Adrenal gland (tissue), 5 donors: ENCODE data around the gene UBR3.

Experiments
- CTCF ChIP-seq, 6 experiments: fragments of 450-650 bp in 4 of 6; fragments of 200-600 bp in 2 of 6; sonication (generic) in 1 of 6; IDR thresholded peaks; 1 replicate in 5 of 6; 2 replicates in 1 of 6; pipeline versions ENCODE4 v1.5.1 to v1.8.0; 2016 to 2021; ENCODE audit warnings: antibody characterized with exemption in 6 of 6, mild to moderate bottlenecking in 2 of 6, moderate library complexity in 1 of 6
- POLR2A ChIP-seq, 2 donors: fragments of 450-650 bp; IDR thresholded peaks; one replicate each; pipeline ENCODE4 v1.6.1; 2017; ENCODE audit warnings: antibody characterized with exemption in 2 of 2, mild to moderate bottlenecking in 2 of 2, moderate library complexity in 1 of 2
- donor health status: DM: no; HTN: no; CAD: no.

GRCh38 chr2:169867579-169867978 lies 40.3 kb downstream of the UBR3 start:
- no peak for TF ChIP-seq CTCF (IDR thresholded peaks at IDR 0.05)
- no peak for TF ChIP-seq POLR2A (IDR thresholded peaks at IDR 0.05)
